ENCODE data around the gene TPP2.
A peak's percentile ranks its signal among the peaks of the same experiment; 100 is the strongest.

The TPP2 gene

DNA sequence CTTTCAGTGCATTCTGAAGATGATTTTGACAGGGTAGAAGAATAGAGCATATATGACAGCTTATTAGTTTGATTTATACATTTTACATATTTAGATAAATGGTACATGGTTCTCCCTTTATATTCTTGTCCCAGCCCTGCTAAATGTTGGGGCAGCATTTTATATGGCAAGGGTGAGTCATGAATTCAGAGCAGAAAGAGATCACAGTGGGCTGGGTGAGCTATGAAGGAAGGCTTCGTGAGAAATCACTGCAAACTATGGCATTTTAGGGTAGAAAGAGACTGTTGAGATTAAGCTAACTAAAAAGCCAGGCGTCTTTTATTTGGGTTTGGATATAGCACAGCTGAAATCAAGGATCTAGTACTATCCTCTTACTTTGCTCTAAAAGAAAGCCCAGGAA, 122.0 kb downstream of the TPP2 start:
- TF ChIP-seq RAD21 (IDR thresholded peaks at IDR 0.05; ENCODE audit: low read depth) (no peak), EGR1 (IDR thresholded peaks at IDR 0.05) (no peak), ZBTB7A (IDR thresholded peaks at IDR 0.05; ENCODE audit: low read depth) (no peak), EP300 (IDR thresholded peaks at IDR 0.05; ENCODE audit: borderline replicate concordance) (no peak)
- TF ChIP-seq, protein P1, sequence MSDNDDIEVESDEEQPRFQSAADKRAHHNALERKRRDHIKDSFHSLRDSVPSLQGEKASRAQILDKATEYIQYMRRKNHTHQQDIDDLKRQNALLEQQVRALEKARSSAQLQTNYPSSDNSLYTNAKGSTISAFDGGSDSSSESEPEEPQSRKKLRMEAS (IDR thresholded peaks at IDR 0.05), result no peak

DNA sequence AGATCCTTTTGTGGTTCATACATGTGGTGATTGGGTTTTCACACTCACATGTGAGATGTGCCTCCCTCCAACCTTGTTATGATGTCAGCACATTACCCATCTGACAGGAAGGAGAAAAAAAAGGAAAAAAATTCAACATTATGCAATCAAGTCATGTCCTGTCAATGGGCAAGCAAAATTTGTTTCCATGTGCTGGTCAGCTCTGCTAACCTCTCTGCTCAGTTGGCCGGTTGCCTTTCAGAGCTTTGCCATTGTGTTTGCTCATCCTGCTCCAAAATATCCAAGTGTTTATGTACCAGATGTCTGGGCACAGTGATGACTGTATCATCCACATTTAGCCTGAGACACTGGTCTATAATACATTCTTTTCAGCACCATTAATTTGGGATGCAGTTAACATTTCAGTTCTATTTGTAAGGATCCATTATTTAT, 125.0 kb downstream of the TPP2 start:
- TF ChIP-seq TCF12 (IDR thresholded peaks at IDR 0.05; ENCODE audit: low read depth), result no peak
- no peak for TF ChIP-seq TEAD4 (IDR thresholded peaks at IDR 0.05)
- TF ChIP-seq CEBPB (IDR thresholded peaks at IDR 0.05), result no peak
- no peak for TF ChIP-seq ZBTB7A (IDR thresholded peaks at IDR 0.05; ENCODE audit: low read depth)
- TF ChIP-seq FOXM1 (IDR thresholded peaks at IDR 0.05; ENCODE audit: borderline replicate concordance, low read depth), result no peak
- no peak for TF ChIP-seq TAF1 (IDR thresholded peaks at IDR 0.05; ENCODE audit: low read depth)
- no peak for TF ChIP-seq USF1 (IDR thresholded peaks at IDR 0.05)
- no peak for TF ChIP-seq YY1 (IDR thresholded peaks at IDR 0.05; ENCODE audit: low read depth)
- no peak for TF ChIP-seq RAD21 (IDR thresholded peaks at IDR 0.05; ENCODE audit: low read depth)
- TF ChIP-seq, protein P1 (IDR thresholded peaks at IDR 0.05), result no peak
- TF ChIP-seq EP300 (IDR thresholded peaks at IDR 0.05; ENCODE audit: borderline replicate concordance), result no peak

- TF ChIP-seq RAD21 (IDR thresholded peaks at IDR 0.05; ENCODE audit: low read depth) (peak; percentile 69), CEBPB (IDR thresholded peaks at IDR 0.05) (0 out of 2 replicates have a peak, but pooled peaks have one; percentile 25), USF1 (IDR thresholded peaks at IDR 0.05) (no peak)
Measured at GRCh38 chr13:102724923-102725322, 128.1 kb downstream of the TPP2 start.

- TF ChIP-seq FOXM1 (IDR thresholded peaks at IDR 0.05; ENCODE audit: borderline replicate concordance, low read depth) (no peak), CREB1 (IDR thresholded peaks at IDR 0.05; ENCODE audit: low read depth) (no peak), RAD21 (IDR thresholded peaks at IDR 0.05; ENCODE audit: low read depth) (no peak), ZBTB7A (IDR thresholded peaks at IDR 0.05; ENCODE audit: low read depth) (no peak), USF1 (IDR thresholded peaks at IDR 0.05) (no peak), EGR1 (IDR thresholded peaks at IDR 0.05) (no peak), CEBPB (IDR thresholded peaks at IDR 0.05) (no peak), TCF12 (IDR thresholded peaks at IDR 0.05; ENCODE audit: low read depth) (no peak)
- TF ChIP-seq, protein P1 (IDR thresholded peaks at IDR 0.05), result no peak
- TF ChIP-seq, protein P2, sequence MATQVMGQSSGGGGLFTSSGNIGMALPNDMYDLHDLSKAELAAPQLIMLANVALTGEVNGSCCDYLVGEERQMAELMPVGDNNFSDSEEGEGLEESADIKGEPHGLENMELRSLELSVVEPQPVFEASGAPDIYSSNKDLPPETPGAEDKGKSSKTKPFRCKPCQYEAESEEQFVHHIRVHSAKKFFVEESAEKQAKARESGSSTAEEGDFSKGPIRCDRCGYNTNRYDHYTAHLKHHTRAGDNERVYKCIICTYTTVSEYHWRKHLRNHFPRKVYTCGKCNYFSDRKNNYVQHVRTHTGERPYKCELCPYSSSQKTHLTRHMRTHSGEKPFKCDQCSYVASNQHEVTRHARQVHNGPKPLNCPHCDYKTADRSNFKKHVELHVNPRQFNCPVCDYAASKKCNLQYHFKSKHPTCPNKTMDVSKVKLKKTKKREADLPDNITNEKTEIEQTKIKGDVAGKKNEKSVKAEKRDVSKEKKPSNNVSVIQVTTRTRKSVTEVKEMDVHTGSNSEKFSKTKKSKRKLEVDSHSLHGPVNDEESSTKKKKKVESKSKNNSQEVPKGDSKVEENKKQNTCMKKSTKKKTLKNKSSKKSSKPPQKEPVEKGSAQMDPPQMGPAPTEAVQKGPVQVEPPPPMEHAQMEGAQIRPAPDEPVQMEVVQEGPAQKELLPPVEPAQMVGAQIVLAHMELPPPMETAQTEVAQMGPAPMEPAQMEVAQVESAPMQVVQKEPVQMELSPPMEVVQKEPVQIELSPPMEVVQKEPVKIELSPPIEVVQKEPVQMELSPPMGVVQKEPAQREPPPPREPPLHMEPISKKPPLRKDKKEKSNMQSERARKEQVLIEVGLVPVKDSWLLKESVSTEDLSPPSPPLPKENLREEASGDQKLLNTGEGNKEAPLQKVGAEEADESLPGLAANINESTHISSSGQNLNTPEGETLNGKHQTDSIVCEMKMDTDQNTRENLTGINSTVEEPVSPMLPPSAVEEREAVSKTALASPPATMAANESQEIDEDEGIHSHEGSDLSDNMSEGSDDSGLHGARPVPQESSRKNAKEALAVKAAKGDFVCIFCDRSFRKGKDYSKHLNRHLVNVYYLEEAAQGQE (IDR thresholded peaks at IDR 0.05; ENCODE audit: low read depth), result no peak
Measured at GRCh38 chr13:102726430-102726829, 129.6 kb downstream of the TPP2 start.

Measured in Ishikawa (cell line).